ENCODE measurements around the gene NFU1. TPM values are rescaled to one million over a fixed set of nuclear protein-coding genes. Genes with fewer than 3 reads are reported as not detected.

NFU1 gene
- total RNA-seq, 6 experiments from 2014 or later, result 12.7 to 26.1 (median 23.5) TPM

DNA sequence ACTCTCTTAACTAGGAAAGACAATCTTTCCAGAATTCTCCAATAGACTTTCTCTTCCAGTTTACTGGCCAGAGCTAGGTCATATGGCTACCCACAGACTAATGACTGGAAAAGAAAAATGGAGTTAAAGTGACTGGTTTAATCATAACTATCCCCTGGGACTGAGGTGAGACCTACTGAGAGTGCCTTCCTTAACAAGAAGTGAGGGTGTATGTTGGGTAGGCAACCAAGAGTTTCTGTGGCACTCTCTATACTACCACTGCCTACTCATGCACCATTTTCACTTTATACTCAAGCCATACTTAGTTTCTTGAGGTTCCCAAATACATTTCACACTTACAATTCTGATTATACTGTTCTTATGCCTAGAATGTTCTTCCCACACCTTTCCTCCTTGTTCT, 43.3 kb downstream of the NFU1 start:
- H3K27ac ChIP-seq, result no peak overlapping the region
- no peak for TF ChIP-seq POLR2A (IDR thresholded peaks at IDR 0.05)
- TF ChIP-seq, protein P1, sequence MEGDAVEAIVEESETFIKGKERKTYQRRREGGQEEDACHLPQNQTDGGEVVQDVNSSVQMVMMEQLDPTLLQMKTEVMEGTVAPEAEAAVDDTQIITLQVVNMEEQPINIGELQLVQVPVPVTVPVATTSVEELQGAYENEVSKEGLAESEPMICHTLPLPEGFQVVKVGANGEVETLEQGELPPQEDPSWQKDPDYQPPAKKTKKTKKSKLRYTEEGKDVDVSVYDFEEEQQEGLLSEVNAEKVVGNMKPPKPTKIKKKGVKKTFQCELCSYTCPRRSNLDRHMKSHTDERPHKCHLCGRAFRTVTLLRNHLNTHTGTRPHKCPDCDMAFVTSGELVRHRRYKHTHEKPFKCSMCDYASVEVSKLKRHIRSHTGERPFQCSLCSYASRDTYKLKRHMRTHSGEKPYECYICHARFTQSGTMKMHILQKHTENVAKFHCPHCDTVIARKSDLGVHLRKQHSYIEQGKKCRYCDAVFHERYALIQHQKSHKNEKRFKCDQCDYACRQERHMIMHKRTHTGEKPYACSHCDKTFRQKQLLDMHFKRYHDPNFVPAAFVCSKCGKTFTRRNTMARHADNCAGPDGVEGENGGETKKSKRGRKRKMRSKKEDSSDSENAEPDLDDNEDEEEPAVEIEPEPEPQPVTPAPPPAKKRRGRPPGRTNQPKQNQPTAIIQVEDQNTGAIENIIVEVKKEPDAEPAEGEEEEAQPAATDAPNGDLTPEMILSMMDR (IDR thresholded peaks at IDR 0.05), result no peak
- H3K4me1 ChIP-seq, result peaks cover 0 to 5% (median 2%) of the 10 kb centered on the region in 4 donors
- H3K36me3 ChIP-seq, result peaks cover 0 to 13% (median 3%) of the 10 kb centered on the region in 4 donors
- no peak overlapping the region for H3K4me3 ChIP-seq
- H3K27me3 ChIP-seq, result no peaks in the 10 kb centered on the region
- intact Hi-C loops (cut with DNase I), result no loop called here
- ATAC-seq, result no peak
- no peak for DNase-seq
- no peaks in the 10 kb centered on the region for H3K9me3 ChIP-seq

DNA sequence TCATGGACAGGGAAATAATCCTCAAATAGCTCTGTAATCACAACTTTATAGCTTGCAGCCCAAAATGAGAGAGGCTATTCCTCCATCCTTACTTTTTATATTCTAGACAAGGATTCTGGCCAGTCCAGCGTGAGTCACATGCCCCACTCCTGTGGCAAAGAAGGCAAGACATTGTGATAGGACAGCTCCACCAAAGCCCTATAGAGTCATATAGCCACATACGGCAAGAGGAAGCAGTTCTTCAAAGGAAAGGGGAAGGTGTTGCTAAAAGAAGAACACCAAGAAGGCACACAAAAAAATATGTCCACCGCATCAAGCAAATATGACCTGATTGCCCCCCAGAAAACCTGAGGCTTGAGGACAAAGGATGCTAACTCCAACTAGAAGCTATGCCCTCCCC, 46.8 kb downstream of the NFU1 start:
- Histone ChIP-seq H3K4me1 (peaks cover 0 to 12% (median 2%) of the 10 kb centered on the region in 4 donors), H3K4me3 (no peak overlapping the region), H3K27me3 (no peaks in the 10 kb centered on the region), H3K36me3 (peaks cover 0 to 6% (median 0%) of the 10 kb centered on the region in 4 donors), H3K9me3 (no peaks in the 10 kb centered on the region), H3K27ac (no peak overlapping the region)
- no peak for TF ChIP-seq POLR2A (IDR thresholded peaks at IDR 0.05)
- TF ChIP-seq, protein P1 (IDR thresholded peaks at IDR 0.05), result no peak
- DNase-seq, result no peak
- ATAC-seq, result no peak
- intact Hi-C loops (cut with DNase I), result no loop called here
- 74% methylated on average over 3 of the region's 3 CpGs for WGBS (ENCODE audit: insufficient coverage, low coverage, low lambda C conversion rate, missing lambda C conversion rate)

DNA sequence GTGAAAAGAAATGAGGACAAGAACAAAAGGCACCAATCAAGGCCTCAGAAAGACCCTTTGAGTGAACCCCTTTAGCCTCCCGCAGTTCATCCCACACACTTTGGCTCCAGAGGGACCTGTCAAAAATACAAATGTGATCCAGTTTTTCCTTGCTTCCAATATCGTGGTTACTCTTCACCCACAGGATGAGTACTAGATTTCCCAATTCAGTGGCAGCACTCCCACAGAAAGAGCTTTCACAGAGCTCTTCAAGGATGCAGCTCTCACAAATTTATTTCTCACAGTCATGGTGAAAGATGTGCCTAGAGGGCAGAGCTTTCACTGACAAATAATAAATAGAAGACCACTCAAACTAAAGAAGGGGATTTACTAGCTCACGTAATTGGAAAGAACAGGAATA, 47.2 kb downstream of the NFU1 start:
- Histone ChIP-seq H3K4me1 (peaks cover 0 to 12% (median 2%) of the 10 kb centered on the region in 4 donors), H3K36me3 (peaks cover 0 to 5% (median 0%) of the 10 kb centered on the region in 4 donors), H3K9me3 (no peaks in the 10 kb centered on the region), H3K27ac (no peak overlapping the region), H3K27me3 (no peaks in the 10 kb centered on the region), H3K4me3 (no peak overlapping the region)
- DNase-seq, result no peak
- WGBS (ENCODE audit: insufficient coverage, low coverage, low lambda C conversion rate, missing lambda C conversion rate), result 66% methylated on average over 3 of the region's 3 CpGs
- no peak for ATAC-seq
- intact Hi-C loops (cut with DNase I), result no loop called here
- no peak for TF ChIP-seq POLR2A (IDR thresholded peaks at IDR 0.05)
- TF ChIP-seq, protein P1 (IDR thresholded peaks at IDR 0.05), result no peak

DNA sequence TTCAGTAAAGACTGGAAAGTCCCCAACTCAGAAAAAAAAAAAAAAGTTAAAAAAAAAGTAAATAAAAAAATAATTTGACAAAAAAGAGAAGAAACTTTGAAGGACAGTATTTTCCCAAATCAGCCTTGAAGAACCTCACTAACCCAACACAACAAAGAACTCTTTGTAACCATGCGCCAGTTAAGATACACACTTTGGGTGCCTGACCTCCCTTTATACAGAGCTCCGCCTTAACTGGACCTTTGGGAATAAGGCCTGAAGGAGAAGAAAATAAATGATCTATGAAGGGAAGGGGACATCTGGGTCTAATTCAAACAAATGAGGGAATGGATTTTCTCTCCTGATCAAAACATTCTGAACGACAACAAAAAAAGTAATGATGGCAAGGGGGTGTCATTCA, 48.0 kb downstream of the NFU1 start:
- no peaks in the 10 kb centered on the region for H3K9me3 ChIP-seq
- WGBS (ENCODE audit: insufficient coverage, low coverage, low lambda C conversion rate, missing lambda C conversion rate), result 97% methylated on average over 2 of the region's 3 CpGs
- H3K4me3 ChIP-seq, result no peak overlapping the region
- DNase-seq (no peak), ATAC-seq (no peak)
- intact Hi-C loops (cut with DNase I), result no loop called here
- no peaks in the 10 kb centered on the region for H3K36me3 ChIP-seq
- H3K27me3 ChIP-seq, result no peaks in the 10 kb centered on the region
- H3K4me1 ChIP-seq, result peaks cover 0 to 15% (median 3%) of the 10 kb centered on the region in 4 donors
- TF ChIP-seq, protein P1 (IDR thresholded peaks at IDR 0.05), result no peak
- no peak for TF ChIP-seq POLR2A (IDR thresholded peaks at IDR 0.05)
- H3K27ac ChIP-seq, result no peak overlapping the region

All from right lobe of liver (tissue), 6 donors.